ENCODE data around the gene CES2. TPM values are rescaled to one million over a fixed set of nuclear protein-coding genes. Genes with fewer than 3 reads are reported as not detected.
"Not testable (repeated sequence)": the region's sequence is repeated elsewhere in the genome, so short reads cannot be mapped to it uniquely, and the experiment has no call there.

The CES2 gene
- total RNA-seq, 2 donors from 2014 or later, result 31.2 to 31.5 TPM

DNA sequence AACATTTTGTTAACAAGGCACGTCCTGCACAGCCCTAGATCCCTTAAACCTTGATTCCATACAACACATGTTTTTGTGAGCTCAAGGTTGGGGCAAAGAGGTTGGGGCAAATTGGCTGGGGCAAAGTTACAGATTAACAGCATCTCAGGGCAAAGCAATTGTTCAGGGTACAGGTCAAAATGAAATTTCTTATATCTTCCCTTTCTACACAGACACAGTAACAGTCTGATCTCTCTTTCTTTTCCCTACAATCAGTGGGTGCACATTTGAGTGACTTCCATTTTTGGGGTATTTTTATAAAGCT, 20.8 kb downstream of the CES2 start:
- not testable (repeated sequence) for H3K27ac Mint-ChIP-seq; H3K36me3 Mint-ChIP-seq (ENCODE audit: low read depth); H3K9me3 Mint-ChIP-seq; ATAC-seq (replicated peaks); H3K4me3 Mint-ChIP-seq
- Mint-ChIP-seq H3K27me3 (peaks cover 17% of the 10 kb centered on the region), H3K4me1 (peaks cover 22% of the 10 kb centered on the region)

DNA sequence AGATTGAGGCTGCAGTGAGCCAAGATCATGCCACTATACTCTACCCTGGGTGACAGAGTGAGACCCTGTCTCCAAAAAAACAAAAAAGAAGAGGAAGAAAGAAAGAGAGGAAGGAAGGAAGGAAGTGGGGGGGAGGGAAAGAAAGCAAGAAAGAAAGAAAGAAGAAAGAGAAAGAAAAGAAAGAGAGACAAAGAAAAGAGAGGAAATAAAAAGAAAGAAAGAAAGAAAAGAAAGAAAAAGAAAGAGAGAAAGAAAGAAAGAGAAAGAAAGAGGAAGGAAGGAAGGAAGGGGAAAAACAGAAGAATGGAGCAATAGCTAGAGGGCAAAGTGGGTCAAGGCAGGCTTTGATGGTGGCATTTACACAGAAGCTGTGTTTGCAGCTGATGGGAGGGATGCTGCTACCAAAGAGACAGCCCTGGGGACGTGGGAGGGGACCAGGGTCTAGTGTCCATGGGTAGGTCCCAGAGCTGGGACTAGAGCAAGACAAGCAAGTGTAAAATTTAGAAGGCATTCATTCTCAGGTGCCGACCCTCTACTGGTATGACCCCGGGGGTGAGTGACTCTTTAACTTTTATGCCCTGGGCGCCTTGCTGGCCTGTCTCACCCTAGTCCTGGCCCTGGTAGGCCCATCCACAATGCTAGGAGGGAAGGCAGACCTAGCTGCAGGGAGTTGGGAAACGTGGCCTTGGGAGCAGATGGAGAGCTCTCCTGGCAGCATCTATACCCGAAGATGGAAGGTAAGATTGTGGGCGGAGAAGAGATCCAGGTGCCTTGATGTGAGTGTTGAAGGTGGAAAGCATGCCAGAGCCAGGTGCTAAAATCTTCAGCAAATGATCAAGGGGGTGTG, 23.8 kb downstream of the CES2 start:
- peaks cover 29% of the 10 kb centered on the region for H3K4me1 Mint-ChIP-seq
- ATAC-seq (replicated peaks), result no peak
- H3K27me3 Mint-ChIP-seq, result peaks cover under 1% of the 10 kb centered on the region
- H3K4me3 Mint-ChIP-seq, result no peak overlapping the region
- H3K36me3 Mint-ChIP-seq (ENCODE audit: low read depth), result no peaks in the 10 kb centered on the region
- H3K27ac Mint-ChIP-seq, result peak overlapping the region; percentile 73
- H3K9me3 Mint-ChIP-seq, result no peaks in the 10 kb centered on the region

DNA sequence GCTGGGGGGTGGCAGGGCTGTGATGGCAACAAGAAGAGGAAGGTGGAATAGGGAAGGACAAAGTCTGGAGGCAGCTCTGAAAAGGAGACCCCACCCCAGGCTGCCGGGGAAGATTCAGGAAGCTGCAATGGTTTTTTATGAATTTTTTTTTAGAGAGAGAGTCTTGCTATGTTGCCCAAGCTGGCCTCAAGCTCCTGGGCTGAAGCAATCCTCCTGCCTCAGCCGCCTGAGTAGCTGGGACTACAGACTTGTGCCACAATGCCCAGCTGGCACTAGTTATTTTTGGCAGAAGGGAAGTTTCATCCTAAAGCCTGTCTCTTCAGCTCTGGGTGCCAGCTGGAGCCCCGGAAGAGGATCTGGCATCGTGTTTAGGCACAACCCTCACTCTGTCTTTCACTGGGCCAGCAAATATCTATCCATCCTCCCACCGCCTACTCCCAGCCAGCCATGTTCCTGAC, 24.4 kb downstream of the CES2 start:
- Mint-ChIP-seq H3K36me3 (ENCODE audit: low read depth) (no peaks in the 10 kb centered on the region), H3K27ac (peak overlapping the region; percentile 73), H3K27me3 (no peaks in the 10 kb centered on the region), H3K4me1 (peaks cover 29% of the 10 kb centered on the region), H3K9me3 (no peaks in the 10 kb centered on the region), H3K4me3 (no peak overlapping the region)
- no peak for ATAC-seq (replicated peaks)

DNA sequence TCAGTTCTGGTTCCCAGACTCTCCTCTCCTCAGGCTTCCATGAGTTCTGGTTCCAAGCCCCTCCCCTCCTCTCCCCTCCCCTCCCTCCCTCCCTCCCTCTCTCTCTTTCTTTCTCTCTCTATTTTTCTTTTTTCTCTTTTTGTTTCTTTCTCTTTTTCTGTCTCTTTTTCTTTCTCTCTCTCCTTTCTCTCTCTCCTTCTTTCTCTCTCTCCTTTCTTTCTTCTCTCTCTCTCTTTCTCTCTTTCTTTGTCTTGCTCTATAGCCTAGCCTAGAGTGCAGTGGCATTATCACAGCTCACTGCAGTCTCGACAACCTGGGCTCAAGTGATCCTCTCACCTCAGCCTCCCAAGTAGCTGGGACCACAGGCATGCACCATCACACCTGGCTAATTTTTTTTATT, 25.0 kb downstream of the CES2 start:
- H3K9me3 Mint-ChIP-seq, result no peaks in the 10 kb centered on the region
- no peaks in the 10 kb centered on the region for H3K27me3 Mint-ChIP-seq
- H3K4me3 Mint-ChIP-seq, result no peak overlapping the region
- no peak for ATAC-seq (replicated peaks)
- peaks cover 29% of the 10 kb centered on the region for H3K4me1 Mint-ChIP-seq
- H3K36me3 Mint-ChIP-seq (ENCODE audit: low read depth), result no peaks in the 10 kb centered on the region
- H3K27ac Mint-ChIP-seq, result no peak overlapping the region

DNA sequence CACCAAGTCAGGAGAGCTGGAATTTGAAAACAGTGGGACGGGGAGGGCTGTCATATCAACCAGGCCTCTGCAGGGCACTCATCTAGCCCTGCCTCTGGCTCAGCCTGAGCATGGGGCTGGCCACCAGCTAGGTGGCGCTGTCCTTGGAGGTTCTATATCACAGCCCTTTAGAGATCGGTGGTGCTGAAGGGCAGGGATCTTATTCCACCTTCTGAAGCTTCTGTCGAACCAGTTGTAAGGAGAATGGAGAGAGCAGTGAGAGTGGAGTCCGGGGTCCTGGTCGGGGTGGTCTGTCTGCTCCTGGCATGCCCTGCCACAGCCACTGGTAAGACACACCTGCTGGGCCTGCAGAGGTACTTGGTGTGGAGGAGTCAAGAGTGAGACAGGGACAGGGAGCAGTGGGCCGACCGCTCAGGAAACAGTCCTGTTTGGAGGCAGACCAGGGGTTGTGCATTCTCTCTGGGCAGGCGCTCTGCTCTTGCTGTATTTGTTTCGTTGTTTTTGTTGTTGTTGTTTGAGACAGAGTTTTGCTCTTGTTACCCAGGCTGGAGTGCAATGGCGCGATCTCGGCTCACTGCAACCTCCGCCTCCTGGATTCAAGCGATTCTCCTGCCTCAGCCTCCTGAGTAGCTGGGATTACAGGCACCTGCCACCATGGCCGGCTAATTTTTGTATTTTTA, 25.9 kb downstream of the CES2 start, which contains the start of gene CES3:
TSS of gene CES3 (plus strand) at position 202 of the 680 bp plus-strand sequence. CDS start at position 244, 42 bp downstream.
- peak within 1 kb of the TSS; percentile 43 for H3K4me3 Mint-ChIP-seq
- H3K27me3 Mint-ChIP-seq, result no peaks in the 10 kb centered on the region
- no peaks in the 10 kb centered on the region for H3K9me3 Mint-ChIP-seq
- H3K27ac Mint-ChIP-seq, result peak within 1 kb of the TSS; percentile 16
- peaks cover 29% of the 10 kb centered on the region for H3K4me1 Mint-ChIP-seq
- no peaks in the 10 kb centered on the region for H3K36me3 Mint-ChIP-seq (ENCODE audit: low read depth)
- peak; percentile 87 for ATAC-seq (replicated peaks)

DNA sequence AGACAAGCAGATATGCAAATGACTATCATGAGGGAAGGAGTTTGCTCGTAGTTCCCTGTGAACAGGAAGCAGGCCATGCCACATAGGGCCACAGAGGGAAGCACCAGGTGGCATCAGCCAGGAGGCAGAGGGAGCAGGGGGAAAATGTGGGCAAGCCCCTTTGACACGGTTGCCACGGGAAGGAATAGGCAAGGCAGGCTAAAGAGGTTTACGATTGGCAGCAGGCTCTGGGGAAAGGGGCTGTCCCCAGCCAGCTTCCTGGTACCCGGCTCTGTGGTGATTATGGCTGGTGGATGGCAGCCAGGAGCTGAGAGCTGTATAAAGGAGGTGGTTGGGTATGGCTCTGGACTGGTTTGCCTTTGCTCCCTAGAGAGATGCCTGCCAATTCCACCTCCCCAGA, 26.6 kb downstream of the CES2 start:
- no peaks in the 10 kb centered on the region for H3K9me3 Mint-ChIP-seq
- ATAC-seq (replicated peaks), result peak; percentile 70
- peaks cover 29% of the 10 kb centered on the region for H3K4me1 Mint-ChIP-seq
- H3K4me3 Mint-ChIP-seq, result peak overlapping the region; percentile 43
- no peaks in the 10 kb centered on the region for H3K27me3 Mint-ChIP-seq
- H3K27ac Mint-ChIP-seq, result peak overlapping the region; percentile 16
- H3K36me3 Mint-ChIP-seq (ENCODE audit: low read depth), result no peaks in the 10 kb centered on the region

DNA sequence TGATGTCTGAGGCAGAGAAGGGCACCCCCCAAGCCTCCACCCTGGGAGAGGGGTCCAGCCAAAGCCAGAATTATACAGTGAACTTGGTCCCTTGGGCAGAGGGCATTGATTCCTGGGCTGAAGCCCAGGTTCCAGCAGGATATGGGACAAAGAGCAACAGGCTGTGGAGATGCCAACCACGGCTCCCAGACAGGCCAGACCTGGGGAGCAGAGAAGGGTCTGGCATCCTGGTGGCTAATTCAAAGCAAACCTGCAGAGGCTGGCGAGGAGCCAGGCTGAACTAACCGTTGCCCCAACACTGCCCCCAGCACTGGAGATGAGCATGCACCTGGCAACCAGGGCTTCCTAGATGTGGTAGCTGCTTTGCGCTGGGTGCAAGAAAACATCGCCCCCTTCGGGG, 28.7 kb downstream of the CES2 start:
- Mint-ChIP-seq H3K9me3 (no peaks in the 10 kb centered on the region), H3K4me1 (peaks cover 13% of the 10 kb centered on the region), H3K27me3 (no peaks in the 10 kb centered on the region), H3K36me3 (ENCODE audit: low read depth) (no peaks in the 10 kb centered on the region), H3K4me3 (no peak overlapping the region), H3K27ac (no peak overlapping the region)
- ATAC-seq (replicated peaks), result no peak

DNA sequence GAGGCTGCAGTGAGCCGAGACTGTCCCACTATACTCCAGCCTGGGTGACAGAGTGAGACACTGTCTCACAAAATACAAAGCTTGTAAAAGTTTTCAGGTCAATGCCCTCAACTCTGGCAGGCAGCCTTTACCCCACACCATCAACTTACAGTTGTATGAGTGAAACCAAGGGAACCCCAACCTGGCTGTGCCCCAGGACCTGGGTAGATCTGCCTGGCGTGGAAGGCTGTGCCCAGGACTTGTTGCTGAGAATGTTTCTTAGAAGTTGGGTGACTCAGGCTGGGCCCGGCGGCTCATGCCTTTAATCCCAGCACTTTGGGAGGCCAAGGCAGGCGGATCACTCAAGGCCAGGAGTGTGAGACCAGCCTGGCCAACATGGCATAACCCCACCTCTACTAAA, 33.5 kb downstream of the CES2 start:
- H3K36me3 Mint-ChIP-seq (ENCODE audit: low read depth), result no peaks in the 10 kb centered on the region
- H3K4me1 Mint-ChIP-seq, result no peaks in the 10 kb centered on the region
- H3K4me3 Mint-ChIP-seq, result no peak overlapping the region
- no peak overlapping the region for H3K27ac Mint-ChIP-seq
- H3K27me3 Mint-ChIP-seq, result no peaks in the 10 kb centered on the region
- no peaks in the 10 kb centered on the region for H3K9me3 Mint-ChIP-seq
- no peak for ATAC-seq (replicated peaks)

DNA sequence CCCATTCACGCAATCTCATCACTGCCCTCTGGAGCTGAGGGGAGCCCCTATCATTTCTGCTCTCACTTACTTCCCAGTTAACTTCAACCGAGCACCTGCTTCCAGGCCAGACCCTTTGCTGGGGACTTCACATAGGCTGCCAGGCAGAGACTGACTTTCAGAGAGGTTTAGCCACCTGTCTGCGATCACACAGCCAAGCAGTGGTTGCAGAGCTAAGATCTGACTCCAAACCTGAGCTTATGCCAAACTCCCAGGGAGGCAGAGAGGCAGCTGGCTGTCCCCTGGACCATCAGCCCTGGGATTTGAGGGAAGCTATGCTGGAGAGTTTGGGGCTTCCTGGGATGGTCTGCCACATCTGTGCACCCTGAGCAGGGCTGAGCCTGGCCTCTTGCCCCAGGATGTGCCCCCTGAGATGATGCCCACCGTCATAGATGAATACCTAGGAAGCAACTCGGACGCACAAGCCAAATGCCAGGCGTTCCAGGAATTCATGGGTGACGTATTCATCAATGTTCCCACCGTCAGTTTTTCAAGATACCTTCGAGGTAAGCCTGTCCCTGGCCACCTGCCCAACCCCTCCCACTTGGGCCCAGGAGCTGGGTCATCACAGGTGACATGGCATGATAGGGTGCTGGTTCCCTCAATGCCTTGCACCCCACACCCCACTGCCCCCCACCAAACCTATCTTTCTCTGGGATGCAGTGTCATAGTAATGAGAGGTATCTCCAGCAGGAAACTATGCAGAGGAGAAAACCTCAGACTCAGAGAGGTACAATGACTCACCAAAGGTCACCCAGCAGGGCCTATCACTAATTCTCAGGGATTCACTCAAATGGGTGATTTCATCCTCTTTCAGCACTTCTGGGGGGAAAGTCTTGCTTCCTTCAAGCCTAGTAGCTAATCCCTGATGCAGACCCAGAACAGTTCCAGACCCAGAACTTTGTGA, 35.7 kb downstream of the CES2 start:
- Mint-ChIP-seq H3K4me1 (peaks cover 12% of the 10 kb centered on the region), H3K9me3 (no peaks in the 10 kb centered on the region), H3K27me3 (no peaks in the 10 kb centered on the region), H3K27ac (peak overlapping the region; percentile 8), H3K4me3 (no peak overlapping the region), H3K36me3 (ENCODE audit: low read depth) (no peaks in the 10 kb centered on the region)
- peak; percentile 80 for ATAC-seq (replicated peaks)

DNA sequence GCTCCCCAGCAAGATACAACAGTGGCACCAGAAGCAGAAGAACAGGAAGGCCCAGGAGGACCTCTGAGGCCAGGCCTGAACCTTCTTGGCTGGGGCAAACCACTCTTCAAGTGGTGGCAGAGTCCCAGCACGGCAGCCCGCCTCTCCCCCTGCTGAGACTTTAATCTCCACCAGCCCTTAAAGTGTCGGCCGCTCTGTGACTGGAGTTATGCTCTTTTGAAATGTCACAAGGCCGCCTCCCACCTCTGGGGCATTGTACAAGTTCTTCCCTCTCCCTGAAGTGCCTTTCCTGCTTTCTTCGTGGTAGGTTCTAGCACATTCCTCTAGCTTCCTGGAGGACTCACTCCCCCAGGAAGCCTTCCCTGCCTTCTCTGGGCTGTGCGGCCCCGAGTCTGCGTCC, 37.7 kb downstream of the CES2 start:
- Mint-ChIP-seq H3K36me3 (ENCODE audit: low read depth) (no peaks in the 10 kb centered on the region), H3K27ac (no peak overlapping the region), H3K4me3 (no peak overlapping the region), H3K27me3 (no peaks in the 10 kb centered on the region), H3K9me3 (no peaks in the 10 kb centered on the region), H3K4me1 (peaks cover 20% of the 10 kb centered on the region)
- ATAC-seq (replicated peaks), result no peak

DNA sequence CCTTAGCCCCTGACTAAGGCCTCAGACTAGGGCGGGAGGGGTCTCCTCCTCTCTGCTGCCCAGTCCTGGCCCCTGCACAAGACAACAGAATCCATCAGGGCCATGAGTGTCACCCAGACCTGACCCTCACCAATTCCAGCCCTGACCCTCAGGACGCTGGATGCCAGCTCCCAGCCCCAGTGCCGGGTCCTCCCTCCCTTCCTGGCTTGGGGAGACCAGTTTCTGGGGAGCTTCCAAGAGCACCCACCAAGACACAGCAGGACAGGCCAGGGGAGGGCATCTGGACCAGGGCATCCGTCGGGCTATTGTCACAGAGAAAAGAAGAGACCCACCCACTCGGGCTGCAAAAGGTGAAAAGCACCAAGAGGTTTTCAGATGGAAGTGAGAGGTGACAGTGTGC, 38.4 kb downstream of the CES2 start:
- no peaks in the 10 kb centered on the region for H3K9me3 Mint-ChIP-seq
- no peaks in the 10 kb centered on the region for H3K36me3 Mint-ChIP-seq (ENCODE audit: low read depth)
- ATAC-seq (replicated peaks), result no peak
- no peaks in the 10 kb centered on the region for H3K27me3 Mint-ChIP-seq
- peaks cover 20% of the 10 kb centered on the region for H3K4me1 Mint-ChIP-seq
- H3K27ac Mint-ChIP-seq, result no peak overlapping the region
- H3K4me3 Mint-ChIP-seq, result peak overlapping the region; percentile 29

DNA sequence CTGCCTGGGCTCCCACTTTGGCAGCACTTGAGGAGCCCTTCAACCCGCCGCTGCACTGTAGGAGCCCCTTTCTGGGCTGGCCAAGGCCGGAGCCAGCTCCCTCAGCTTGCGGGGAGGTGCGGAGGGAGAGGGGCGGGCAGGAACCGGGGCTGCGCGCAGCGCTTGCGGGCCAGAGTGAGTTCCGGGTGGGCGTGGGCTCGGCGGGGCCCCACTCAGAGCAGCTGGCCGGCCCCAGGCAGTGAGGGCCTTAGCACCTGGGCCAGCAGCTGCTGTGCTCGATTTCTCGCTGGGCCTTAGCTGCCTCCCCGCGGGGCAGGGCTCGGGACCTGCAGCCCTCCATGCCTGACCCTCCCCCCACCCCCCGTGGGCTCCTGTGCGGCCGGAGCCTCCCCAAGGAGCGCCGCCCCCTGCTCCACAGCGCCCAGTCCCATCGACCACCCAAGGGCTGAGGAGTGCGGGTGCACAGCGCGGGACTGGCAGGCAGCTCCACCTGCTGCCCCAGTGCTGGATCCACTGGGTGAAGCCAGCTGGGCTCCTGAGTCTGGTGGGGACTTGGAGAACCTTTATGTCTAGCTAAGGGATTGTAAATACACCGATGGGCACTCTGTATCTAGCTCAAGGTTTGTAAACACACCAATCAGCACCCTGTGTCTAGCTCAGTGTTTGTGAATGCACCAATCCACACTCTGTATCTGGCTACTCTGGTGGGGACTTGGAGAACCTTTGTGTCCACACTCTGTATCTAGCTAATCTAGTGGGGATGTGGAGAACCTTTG, 39.0 kb downstream of the CES2 start:
- H3K27me3 Mint-ChIP-seq; H3K9me3 Mint-ChIP-seq; H3K36me3 Mint-ChIP-seq (ENCODE audit: low read depth); ATAC-seq (replicated peaks): not testable (repeated sequence)
- Mint-ChIP-seq H3K4me3 (peak overlapping the region; percentile 84), H3K4me1 (peaks cover 20% of the 10 kb centered on the region), H3K27ac (peak overlapping the region; percentile 91)

DNA sequence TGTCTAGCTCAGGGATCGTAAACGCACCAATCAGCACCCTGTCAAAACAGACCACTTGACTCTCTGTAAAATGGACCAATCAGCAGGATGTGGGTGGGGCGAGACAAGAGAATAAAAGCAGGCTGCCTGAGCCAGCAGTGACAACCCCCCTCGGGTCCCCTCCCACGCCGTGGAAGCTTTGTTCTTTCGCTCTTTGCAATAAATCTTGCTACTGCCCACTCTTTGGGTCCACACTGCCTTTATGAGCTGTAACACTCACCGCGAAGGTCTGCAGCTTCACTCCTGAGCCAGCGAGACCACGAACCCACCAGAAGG, 39.6 kb downstream of the CES2 start:
- H3K9me3 Mint-ChIP-seq; H3K27me3 Mint-ChIP-seq; ATAC-seq (replicated peaks); H3K36me3 Mint-ChIP-seq (ENCODE audit: low read depth): not testable (repeated sequence)
- peaks cover 20% of the 10 kb centered on the region for H3K4me1 Mint-ChIP-seq
- peak overlapping the region; percentile 91 for H3K27ac Mint-ChIP-seq
- peak overlapping the region; percentile 84 for H3K4me3 Mint-ChIP-seq
